ENCODE results near the gene ZNF768. TPM values are rescaled to one million over a fixed set of nuclear protein-coding genes. Genes with fewer than 3 reads are reported as not detected.

Gene ZNF768
- total RNA-seq, 1 donor from 2014 or later, result 21.3 TPM

Other genes with a start within 250 kb of the ZNF768 start
- gene CD2BP2, start 171.3 kb downstream of the ZNF768 start, total RNA-seq, result 44.4 and 50.4 TPM in 2 replicates
- gene TBC1D10B, start 156.1 kb downstream of the ZNF768 start, total RNA-seq, result 37.4 and 57.4 TPM in 2 replicates
- not detected in 2 replicates for gene MYL11, start 151.8 kb downstream of the ZNF768 start, total RNA-seq
- gene SEPTIN1, start 144.0 kb downstream of the ZNF768 start, total RNA-seq, result not detected in 2 replicates
- gene ZNF48, start 131.1 kb downstream of the ZNF768 start, total RNA-seq, result 16.5 and 20.1 TPM in 2 replicates
- gene ZNF771, start 119.0 kb downstream of the ZNF768 start, total RNA-seq, result 14.8 and 21.4 TPM in 2 replicates
- 61.3 and 61.9 TPM in 2 replicates for gene DCTPP1, start 96.5 kb downstream of the ZNF768 start, total RNA-seq
- 16.0 and 17.1 TPM in 2 replicates for gene SEPHS2, start 80.7 kb downstream of the ZNF768 start, total RNA-seq
- not detected in 2 replicates for gene ITGAL, start 53.8 kb downstream of the ZNF768 start, total RNA-seq
- gene ZNF747, start 8.3 kb upstream of the ZNF768 start, total RNA-seq, result 8.7 and 9.3 TPM in 2 replicates
- 4.4 and 4.8 TPM in 2 replicates for gene ZNF764, start 31.8 kb upstream of the ZNF768 start, total RNA-seq
- 10.6 and 10.9 TPM in 2 replicates for gene ZNF688, start 45.1 kb upstream of the ZNF768 start, total RNA-seq
- 8.1 and 11.9 TPM in 2 replicates for gene ZNF785, start 59.1 kb upstream of the ZNF768 start, total RNA-seq
- 5.8 and 6.0 TPM in 2 replicates for gene ZNF689, start 83.8 kb upstream of the ZNF768 start, total RNA-seq
- gene PRR14, start 124.4 kb upstream of the ZNF768 start, total RNA-seq, result 8.0 and 14.4 TPM in 2 replicates
- 20.6 and 20.7 TPM in 2 replicates for gene FBRS, start 131.9 kb upstream of the ZNF768 start, total RNA-seq
- gene SRCAP, start 172.6 kb upstream of the ZNF768 start, total RNA-seq, result 44.1 and 69.1 TPM in 2 replicates
- gene PHKG2, start 221.9 kb upstream of the ZNF768 start, total RNA-seq, result 20.1 and 21.4 TPM in 2 replicates
- 0.93 and 1.2 TPM in 2 replicates for gene CFAP119, start 235.5 kb upstream of the ZNF768 start, total RNA-seq
- gene RNF40, start 235.8 kb upstream of the ZNF768 start, total RNA-seq, result 64.5 and 100 TPM in 2 replicates

Data from dermis blood vessel endothelial cell (primary cell).